ENCODE measurements around the gene BMPER.

The BMPER gene

DNA sequence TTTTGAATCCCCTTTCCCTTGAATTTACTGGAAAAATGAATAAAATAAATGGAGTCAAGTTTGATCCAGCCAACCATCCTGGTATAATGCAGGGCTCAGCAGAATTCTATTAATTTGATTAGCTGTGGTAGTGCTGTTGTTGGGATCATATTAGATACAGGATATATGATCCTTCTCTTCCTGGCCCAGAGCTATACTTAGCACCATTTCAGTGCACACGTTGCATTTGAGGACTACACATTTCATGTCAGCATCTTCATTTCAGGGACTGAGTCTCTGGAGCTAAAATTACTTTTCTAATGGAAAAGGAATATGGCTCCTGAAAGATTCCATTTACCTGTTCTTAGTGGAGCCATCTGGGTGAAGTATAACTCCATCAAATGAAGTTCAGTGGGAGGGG lies 240.3 kb downstream of the BMPER start:
- Histone ChIP-seq H3K4me3 (replicated peaks; ENCODE audit: low read depth, low read length) (no peak overlapping the region), H3K27me3 (replicated peaks; ENCODE audit: control insufficient read depth, insufficient read depth, low read length) (no peaks in the 10 kb centered on the region), H3K36me3 (ENCODE audit: control insufficient read depth, insufficient read depth, low read length) (no peaks in the 10 kb centered on the region)
- no peak for DNase-seq (ENCODE audit: extremely low read depth, insufficient read length)
- TF ChIP-seq, protein P1, sequence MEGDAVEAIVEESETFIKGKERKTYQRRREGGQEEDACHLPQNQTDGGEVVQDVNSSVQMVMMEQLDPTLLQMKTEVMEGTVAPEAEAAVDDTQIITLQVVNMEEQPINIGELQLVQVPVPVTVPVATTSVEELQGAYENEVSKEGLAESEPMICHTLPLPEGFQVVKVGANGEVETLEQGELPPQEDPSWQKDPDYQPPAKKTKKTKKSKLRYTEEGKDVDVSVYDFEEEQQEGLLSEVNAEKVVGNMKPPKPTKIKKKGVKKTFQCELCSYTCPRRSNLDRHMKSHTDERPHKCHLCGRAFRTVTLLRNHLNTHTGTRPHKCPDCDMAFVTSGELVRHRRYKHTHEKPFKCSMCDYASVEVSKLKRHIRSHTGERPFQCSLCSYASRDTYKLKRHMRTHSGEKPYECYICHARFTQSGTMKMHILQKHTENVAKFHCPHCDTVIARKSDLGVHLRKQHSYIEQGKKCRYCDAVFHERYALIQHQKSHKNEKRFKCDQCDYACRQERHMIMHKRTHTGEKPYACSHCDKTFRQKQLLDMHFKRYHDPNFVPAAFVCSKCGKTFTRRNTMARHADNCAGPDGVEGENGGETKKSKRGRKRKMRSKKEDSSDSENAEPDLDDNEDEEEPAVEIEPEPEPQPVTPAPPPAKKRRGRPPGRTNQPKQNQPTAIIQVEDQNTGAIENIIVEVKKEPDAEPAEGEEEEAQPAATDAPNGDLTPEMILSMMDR (IDR thresholded peaks at IDR 0.05; ENCODE audit: insufficient read depth, low read length, poor library complexity, severe bottlenecking): no peak

DNA sequence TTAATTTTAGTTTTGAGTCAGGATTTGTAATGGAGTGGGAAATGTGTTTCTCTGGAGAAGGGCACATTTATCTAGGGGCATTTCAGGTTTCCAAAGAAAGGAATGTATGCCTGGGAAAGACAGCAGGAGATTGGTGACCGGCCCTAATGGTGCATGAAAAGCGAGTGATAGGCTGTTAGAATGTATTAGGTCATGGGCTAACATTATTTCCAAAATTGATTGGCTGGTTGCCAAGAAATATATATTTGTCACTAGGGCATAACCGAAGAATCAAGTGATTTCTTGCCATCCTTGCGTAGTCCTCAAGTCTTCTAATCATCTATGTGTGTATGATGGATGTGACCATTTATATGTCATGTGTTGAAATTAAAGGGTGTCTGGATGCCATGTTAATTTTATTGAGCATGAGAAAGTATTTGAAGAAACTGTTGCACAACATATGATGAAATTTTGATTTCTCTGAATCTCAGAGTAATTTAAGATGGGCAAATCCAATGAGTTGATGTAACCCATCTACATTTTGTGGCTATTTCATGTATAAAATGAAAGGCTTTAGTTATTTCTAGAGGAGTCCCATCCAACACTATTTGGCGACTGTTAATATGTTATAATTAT lies 248.4 kb downstream of the BMPER start:
- Histone ChIP-seq H3K27me3 (replicated peaks; ENCODE audit: control insufficient read depth, insufficient read depth, low read length) (no peaks in the 10 kb centered on the region), H3K4me3 (replicated peaks; ENCODE audit: low read depth, low read length) (no peak overlapping the region), H3K36me3 (ENCODE audit: control insufficient read depth, insufficient read depth, low read length) (no peaks in the 10 kb centered on the region)
- no peak for DNase-seq (ENCODE audit: extremely low read depth, insufficient read length)
- TF ChIP-seq, protein P1 (IDR thresholded peaks at IDR 0.05; ENCODE audit: insufficient read depth, low read length, poor library complexity, severe bottlenecking): no peak

DNA sequence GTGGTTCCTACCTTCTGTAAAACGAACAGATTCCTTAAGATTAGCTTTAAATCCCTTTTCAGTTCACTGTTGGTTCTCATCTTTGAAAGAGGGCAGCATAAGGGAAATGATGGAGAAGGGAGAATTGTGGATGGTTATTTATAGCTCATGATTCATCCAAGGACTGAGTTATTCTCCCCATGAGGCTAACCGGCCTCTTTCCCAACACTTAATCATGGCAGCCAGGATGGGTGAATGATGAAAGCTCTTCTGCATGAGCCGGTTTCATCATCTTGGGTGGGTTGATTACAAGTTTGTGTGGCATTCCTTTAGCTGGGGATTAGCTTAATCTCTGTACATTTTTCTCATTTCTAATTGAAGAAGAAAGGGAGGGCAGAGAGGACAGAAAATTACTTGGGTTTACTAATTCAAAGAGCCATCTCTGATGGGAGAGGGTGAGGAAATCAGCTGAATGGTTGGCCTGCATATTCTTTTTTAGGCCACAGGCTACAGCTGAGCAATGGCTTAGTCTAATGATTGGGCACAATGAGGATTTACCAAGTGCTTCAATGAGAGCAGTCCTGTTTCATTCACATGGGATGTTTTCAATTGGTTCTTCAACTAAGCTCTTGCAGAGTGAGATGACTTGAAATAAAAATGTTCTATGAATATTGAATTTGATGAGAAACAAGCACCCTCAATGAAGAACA lies 250.0 kb downstream of the BMPER start:
- Histone ChIP-seq H3K27me3 (replicated peaks; ENCODE audit: control insufficient read depth, insufficient read depth, low read length) (no peaks in the 10 kb centered on the region), H3K4me3 (replicated peaks; ENCODE audit: low read depth, low read length) (no peak overlapping the region), H3K36me3 (ENCODE audit: control insufficient read depth, insufficient read depth, low read length) (no peaks in the 10 kb centered on the region)
- no peak for DNase-seq (ENCODE audit: extremely low read depth, insufficient read length)
- TF ChIP-seq, protein P1 (IDR thresholded peaks at IDR 0.05; ENCODE audit: insufficient read depth, low read length, poor library complexity, severe bottlenecking): no peak

DNA sequence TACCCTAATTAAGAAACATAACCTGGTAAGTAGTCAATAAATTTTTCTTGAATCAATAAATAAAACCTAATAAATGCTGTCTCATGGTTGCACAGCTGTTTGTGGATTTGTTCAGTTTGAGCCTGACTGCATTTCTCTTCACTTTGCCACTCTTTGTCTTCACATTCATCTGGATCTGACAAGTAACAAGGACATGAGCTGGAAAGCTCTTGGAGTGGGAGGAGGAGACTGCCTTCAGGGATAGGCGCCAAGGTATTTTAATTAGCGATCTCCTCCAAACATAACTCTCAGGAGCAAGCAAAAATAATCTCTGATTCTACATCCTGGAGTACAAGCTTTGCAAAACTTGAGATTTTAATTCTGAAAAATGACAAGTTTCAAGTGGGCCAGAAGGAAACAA lies 251.0 kb downstream of the BMPER start:
- DNase-seq (ENCODE audit: extremely low read depth, insufficient read length): no peak
- no peaks in the 10 kb centered on the region for H3K27me3 ChIP-seq (replicated peaks; ENCODE audit: control insufficient read depth, insufficient read depth, low read length)
- H3K4me3 ChIP-seq (replicated peaks; ENCODE audit: low read depth, low read length): no peak overlapping the region
- H3K36me3 ChIP-seq (ENCODE audit: control insufficient read depth, insufficient read depth, low read length): no peaks in the 10 kb centered on the region
- TF ChIP-seq, protein P1 (IDR thresholded peaks at IDR 0.05; ENCODE audit: insufficient read depth, low read length, poor library complexity, severe bottlenecking): no peak

DNA sequence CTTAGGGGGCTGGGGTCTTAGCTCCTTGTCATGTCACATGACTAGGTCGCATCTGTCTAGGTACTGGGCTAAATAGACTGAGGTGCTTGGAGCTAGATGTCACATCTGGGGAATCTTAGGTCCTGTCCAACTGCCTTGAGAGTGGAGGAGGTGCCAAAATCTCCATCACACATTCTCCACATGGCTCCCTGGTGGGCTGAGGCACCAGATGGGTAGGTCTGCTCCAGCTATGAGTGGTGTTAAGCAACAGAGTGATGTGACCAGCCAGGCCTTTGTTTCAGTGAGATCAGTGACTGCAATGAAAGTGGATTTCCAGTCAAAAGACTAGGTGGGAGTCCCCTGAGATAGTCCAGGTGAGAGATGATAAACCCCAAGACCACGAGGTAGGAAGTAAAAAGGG lies 251.8 kb downstream of the BMPER start:
- Histone ChIP-seq H3K4me3 (replicated peaks; ENCODE audit: low read depth, low read length) (no peak overlapping the region), H3K27me3 (replicated peaks; ENCODE audit: control insufficient read depth, insufficient read depth, low read length) (no peaks in the 10 kb centered on the region)
- DNase-seq (ENCODE audit: extremely low read depth, insufficient read length): no peak

More for the DNA sequence above, 251.8 kb downstream of the BMPER start:
- H3K36me3 ChIP-seq (ENCODE audit: control insufficient read depth, insufficient read depth, low read length): no peaks in the 10 kb centered on the region
- TF ChIP-seq, protein P1 (IDR thresholded peaks at IDR 0.05; ENCODE audit: insufficient read depth, low read length, poor library complexity, severe bottlenecking): no peak
